Tracheal epithelial cell (primary cell): Measurements from ENCODE around the gene C3orf20. TPM values are rescaled to one million over a fixed set of nuclear protein-coding genes. Genes with fewer than 3 reads are reported as not detected.

ENCODE experiments used
- total RNA-seq: library from RNA; depleted of rRNA; stranded (reverse); fragments of >200 nt; gene quantifications from 2 replicates; pipeline ENCODE4 v1.2.1, GENCODE V29; 2014

C3orf20 gene
- not detected in 2 replicates for total RNA-seq

DNA sequence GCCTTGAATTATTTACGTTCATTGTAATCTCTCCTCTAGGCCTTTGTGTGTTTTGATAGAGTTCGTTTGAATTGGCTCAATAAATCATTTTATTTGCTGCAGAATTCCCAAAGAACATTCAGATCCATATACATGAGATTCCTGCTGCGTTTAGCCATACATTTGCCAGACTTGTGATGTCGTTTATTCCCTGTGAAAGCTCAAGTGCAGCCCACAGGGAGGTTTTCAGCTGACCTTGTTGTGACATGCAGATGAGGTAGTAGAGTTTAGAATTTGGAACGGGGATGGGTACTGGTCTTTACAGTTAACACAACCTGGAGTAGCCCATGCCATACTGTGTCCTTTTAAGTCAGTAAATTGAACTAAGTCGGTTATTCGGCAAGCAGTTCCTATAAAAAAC, at the start of gene C3orf20:
C3orf20 (plus strand) TSS at position 301 of the 400 bp plus-strand sequence. CDS start 7,573 bp downstream, outside the sequence.

GRCh38 chr3:14651440-14652251, 23.3 kb upstream of the C3orf20 start, which contains the start of gene CCDC174:
CCDC174 (plus strand) TSS chr3:14651762; CDS start chr3:14651837, 75 bp downstream.

GRCh38 chr3:14818804-14819500, 144.0 kb downstream of the C3orf20 start, which contains the start of gene FGD5:
FGD5 (plus strand) TSS chr3:14818962; CDS start chr3:14819072, 110 bp downstream.

Other genes starting within 250 kb of the C3orf20 start
- gene GRIP2, start 134.8 kb upstream of the C3orf20 start, total RNA-seq, result not detected in 2 replicates
- gene CCDC174, start 23.4 kb upstream of the C3orf20 start, total RNA-seq, result 6.4 and 7.7 TPM in 2 replicates
- under 0.01 and 0.96 TPM in 2 replicates for gene FGD5, start 143.8 kb downstream of the C3orf20 start, total RNA-seq